HAP-1 (cell line): ENCODE results near the gene SLC25A21.

ENCODE experiments used
- DNase-seq, 2 experiments: peaks; one replicate each; pipeline ENCODE4 v3.0.0-alpha.2; 2016 to 2020; ENCODE audit warnings: low spot score in 2 of 2
- H3K27me3 ChIP-seq: fragments of 250-450 bp; sonication (Bioruptor Pico); 2 replicates; pipeline ENCODE4 v1.5.1; 2020; ENCODE audit warnings: low read depth, mild to moderate bottlenecking, moderate library complexity
- H3K36me3 ChIP-seq: fragments of 250-450 bp; sonication (Bioruptor Pico); replicated peaks from 2 replicates; pipeline ENCODE4 v1.5.1; 2020; ENCODE audit warnings: mild to moderate bottlenecking
- H3K4me1 ChIP-seq: fragments of 250-450 bp; sonication (Bioruptor Pico); 2 replicates; pipeline ENCODE4 v1.5.1; 2020; ENCODE audit warnings: mild to moderate bottlenecking
- H3K4me3 ChIP-seq: fragments of 250-450 bp; sonication (Bioruptor Pico); 2 replicates; pipeline ENCODE4 v1.5.1; 2020; ENCODE audit warnings: mild to moderate bottlenecking, moderate library complexity
- H3K9me3 ChIP-seq: fragments of 250-450 bp; sonication (Bioruptor Pico); 2 replicates; pipeline ENCODE4 v1.5.1; 2020; ENCODE audit warnings: mild to moderate bottlenecking, moderate library complexity
- in situ Hi-C: fragments of 300-500 bp; cut with MboI; formaldehyde crosslinking; loops from 3 replicates; pipeline ENCODE4 v1.14.3; 2020; ENCODE audit warnings: low sequenced_read_pairs, inconsistent platforms, mixed read lengths

SLC25A21 gene

GRCh38 chr14:36845356-36846012 lies 326.9 kb downstream of the SLC25A21 start:
- peaks cover 13% of the 10 kb centered on the region; the same call in 1 of the 2 replicates for H3K27me3 ChIP-seq
- DNase-seq: no peak
- in situ Hi-C loops: no loop called here
- H3K4me1 ChIP-seq: no peaks in the 10 kb centered on the region
- H3K9me3 ChIP-seq: no peaks in the 10 kb centered on the region
- H3K4me3 ChIP-seq: no peak overlapping the region
- H3K36me3 ChIP-seq: no peaks in the 10 kb centered on the region

GRCh38 chr14:36844443-36845195 lies 327.8 kb downstream of the SLC25A21 start:
- Histone ChIP-seq H3K4me3 (no peak overlapping the region), H3K4me1 (no peaks in the 10 kb centered on the region), H3K9me3 (no peaks in the 10 kb centered on the region), H3K36me3 (no peaks in the 10 kb centered on the region), H3K27me3 (peaks cover 13% of the 10 kb centered on the region; the same call in 1 of the 2 replicates)
- in situ Hi-C loops: no loop called here
- no peak for DNase-seq

GRCh38 chr14:36843410-36843809 lies 329.0 kb downstream of the SLC25A21 start:
- no peaks in the 10 kb centered on the region for H3K36me3 ChIP-seq
- in situ Hi-C loops: no loop called here
- no peak overlapping the region for H3K4me3 ChIP-seq
- no peaks in the 10 kb centered on the region for H3K4me1 ChIP-seq
- no peaks in the 10 kb centered on the region for H3K9me3 ChIP-seq
- H3K27me3 ChIP-seq: peaks cover 18% of the 10 kb centered on the region
- DNase-seq: no peak

- Histone ChIP-seq H3K4me1 (no peaks in the 10 kb centered on the region), H3K36me3 (no peaks in the 10 kb centered on the region), H3K4me3 (no peak overlapping the region), H3K9me3 (no peaks in the 10 kb centered on the region), H3K27me3 (peaks cover 31% of the 10 kb centered on the region)
- DNase-seq: peak; percentile 36 to 52
- in situ Hi-C loops: no loop called here
These were observed 337.3 kb downstream of the SLC25A21 start for GRCh38 chr14:36835128-36835527.

- Histone ChIP-seq H3K4me3 (no peak overlapping the region), H3K27me3 (peaks cover 29% of the 10 kb centered on the region), H3K4me1 (no peaks in the 10 kb centered on the region), H3K9me3 (no peaks in the 10 kb centered on the region), H3K36me3 (no peaks in the 10 kb centered on the region)
- no peak for DNase-seq
- in situ Hi-C loops: no loop called here
These were observed 338.1 kb downstream of the SLC25A21 start for GRCh38 chr14:36834293-36834692.

GRCh38 chr14:36829547-36829946 lies 342.9 kb downstream of the SLC25A21 start:
- Histone ChIP-seq H3K4me3 (no peak overlapping the region), H3K36me3 (no peaks in the 10 kb centered on the region), H3K27me3 (peaks cover 17% of the 10 kb centered on the region), H3K4me1 (no peaks in the 10 kb centered on the region), H3K9me3 (no peaks in the 10 kb centered on the region)
- DNase-seq: no peak
- in situ Hi-C loops: no loop called here

- Histone ChIP-seq H3K9me3 (no peaks in the 10 kb centered on the region), H3K4me3 (no peak overlapping the region), H3K27me3 (peaks cover 7% of the 10 kb centered on the region), H3K4me1 (no peaks in the 10 kb centered on the region), H3K36me3 (no peaks in the 10 kb centered on the region)
- DNase-seq: no peak
- in situ Hi-C loops: no loop called here
These were observed 344.5 kb downstream of the SLC25A21 start for GRCh38 chr14:36827861-36828260.

- Histone ChIP-seq H3K9me3 (no peaks in the 10 kb centered on the region), H3K27me3 (no peaks in the 10 kb centered on the region; the same call in 1 of the 2 replicates), H3K4me1 (no peaks in the 10 kb centered on the region), H3K4me3 (no peak overlapping the region), H3K36me3 (no peaks in the 10 kb centered on the region)
- DNase-seq: no peak
- in situ Hi-C loops: no loop called here
These were observed 345.8 kb downstream of the SLC25A21 start for GRCh38 chr14:36826614-36827013.

- Histone ChIP-seq H3K9me3 (no peaks in the 10 kb centered on the region), H3K27me3 (no peaks in the 10 kb centered on the region; the same call in none of the 2 replicates), H3K4me1 (no peaks in the 10 kb centered on the region), H3K4me3 (no peak overlapping the region), H3K36me3 (no peaks in the 10 kb centered on the region)
- DNase-seq: no peak
- in situ Hi-C loops: no loop called here
These were observed 347.6 kb downstream of the SLC25A21 start for GRCh38 chr14:36824854-36825253.

- Histone ChIP-seq H3K9me3 (no peaks in the 10 kb centered on the region), H3K4me3 (no peak overlapping the region), H3K36me3 (no peaks in the 10 kb centered on the region), H3K27me3 (no peaks in the 10 kb centered on the region; the same call in 1 of the 2 replicates), H3K4me1 (peaks cover under 1% of the 10 kb centered on the region; the same call in 1 of the 2 replicates)
- in situ Hi-C loops: no loop called here
- no peak for DNase-seq
These were observed 348.8 kb downstream of the SLC25A21 start for GRCh38 chr14:36823651-36824050.

- Histone ChIP-seq H3K4me3 (no peak overlapping the region), H3K4me1 (peaks cover 5% of the 10 kb centered on the region; the same call in 1 of the 2 replicates), H3K27me3 (peaks cover 8% of the 10 kb centered on the region), H3K36me3 (no peaks in the 10 kb centered on the region), H3K9me3 (no peaks in the 10 kb centered on the region)
- DNase-seq: no peak
- in situ Hi-C loops: no loop called here
These were observed 349.7 kb downstream of the SLC25A21 start for GRCh38 chr14:36822685-36823084.

GRCh38 chr14:36820901-36821300 lies 351.5 kb downstream of the SLC25A21 start:
- Histone ChIP-seq H3K4me3 (no peak overlapping the region), H3K36me3 (no peaks in the 10 kb centered on the region), H3K27me3 (peaks cover 17% of the 10 kb centered on the region), H3K9me3 (no peaks in the 10 kb centered on the region), H3K4me1 (peaks cover 5% of the 10 kb centered on the region; the same call in 1 of the 2 replicates)
- in situ Hi-C loops: no loop called here
- no peak for DNase-seq

- Histone ChIP-seq H3K4me3 (no peak overlapping the region), H3K9me3 (no peaks in the 10 kb centered on the region), H3K36me3 (no peaks in the 10 kb centered on the region), H3K27me3 (peaks cover 21% of the 10 kb centered on the region), H3K4me1 (peaks cover 5% of the 10 kb centered on the region; the same call in 1 of the 2 replicates)
- no peak for DNase-seq
- in situ Hi-C loops: no loop called here
These were observed 352.2 kb downstream of the SLC25A21 start for GRCh38 chr14:36820111-36820709.
